GM06990 (cell line): ENCODE measurements around the gene COL18A1.

Experiments used
- DNase-seq: peaks from one replicate; pipeline ENCODE4 v3.0.0-alpha.2; 2011; ENCODE audit not compliant: insufficient read length; ENCODE audit errors: extremely low read depth
- H3K27me3 ChIP-seq: replicated peaks from 2 replicates; pipeline ENCODE4 v1.6.0; 2011; ENCODE audit warnings: low read length; ENCODE audit not compliant: control insufficient read depth, insufficient read depth
- H3K36me3 ChIP-seq: 2 replicates; pipeline ENCODE4 v1.5.1; 2011; ENCODE audit warnings: low read length; ENCODE audit not compliant: control insufficient read depth, insufficient read depth
- H3K4me3 ChIP-seq: replicated peaks from 2 replicates; pipeline ENCODE4 v1.5.1; 2011; ENCODE audit warnings: low read depth, mild to moderate bottlenecking, control low read depth, low read length
- TF ChIP-seq, protein P1 (sequence below): IDR thresholded peaks from 2 replicates; pipeline ENCODE4 v1.5.1; 2011; ENCODE audit warnings: low read length, control low read depth, mild to moderate bottlenecking, inconsistent platforms; ENCODE audit not compliant: insufficient read depth, poor library complexity, severe bottlenecking

The COL18A1 gene

DNA sequence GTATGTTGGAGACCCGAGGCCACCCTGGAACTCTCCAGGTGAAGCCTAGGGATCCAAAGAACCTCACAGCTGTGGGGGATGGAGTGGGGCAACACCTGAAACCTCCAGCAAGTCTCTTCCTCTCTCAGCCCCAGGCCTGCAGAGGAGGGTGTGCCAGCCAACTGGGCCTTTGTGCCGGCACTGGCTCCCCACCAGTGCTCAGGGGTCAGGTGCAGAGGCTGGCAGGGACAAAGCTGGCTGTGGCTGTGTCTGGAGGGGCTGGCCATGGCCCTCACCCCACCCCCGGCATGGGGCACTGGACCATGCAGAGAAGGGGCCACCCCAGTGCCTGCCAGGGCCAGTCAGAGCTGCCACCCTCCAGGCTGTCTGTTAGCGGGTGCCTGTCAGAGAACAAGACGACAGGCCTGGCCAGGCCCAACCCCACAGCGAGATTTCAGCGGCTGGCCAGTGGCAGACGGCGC lies 3.9 kb downstream of the COL18A1 start:
- DNase-seq = no peak
- TF ChIP-seq, protein P1, sequence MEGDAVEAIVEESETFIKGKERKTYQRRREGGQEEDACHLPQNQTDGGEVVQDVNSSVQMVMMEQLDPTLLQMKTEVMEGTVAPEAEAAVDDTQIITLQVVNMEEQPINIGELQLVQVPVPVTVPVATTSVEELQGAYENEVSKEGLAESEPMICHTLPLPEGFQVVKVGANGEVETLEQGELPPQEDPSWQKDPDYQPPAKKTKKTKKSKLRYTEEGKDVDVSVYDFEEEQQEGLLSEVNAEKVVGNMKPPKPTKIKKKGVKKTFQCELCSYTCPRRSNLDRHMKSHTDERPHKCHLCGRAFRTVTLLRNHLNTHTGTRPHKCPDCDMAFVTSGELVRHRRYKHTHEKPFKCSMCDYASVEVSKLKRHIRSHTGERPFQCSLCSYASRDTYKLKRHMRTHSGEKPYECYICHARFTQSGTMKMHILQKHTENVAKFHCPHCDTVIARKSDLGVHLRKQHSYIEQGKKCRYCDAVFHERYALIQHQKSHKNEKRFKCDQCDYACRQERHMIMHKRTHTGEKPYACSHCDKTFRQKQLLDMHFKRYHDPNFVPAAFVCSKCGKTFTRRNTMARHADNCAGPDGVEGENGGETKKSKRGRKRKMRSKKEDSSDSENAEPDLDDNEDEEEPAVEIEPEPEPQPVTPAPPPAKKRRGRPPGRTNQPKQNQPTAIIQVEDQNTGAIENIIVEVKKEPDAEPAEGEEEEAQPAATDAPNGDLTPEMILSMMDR = no peak
- no peak overlapping the region for H3K4me3 ChIP-seq
- peaks cover under 1% of the 10 kb centered on the region; the same call in 1 of the 2 replicates for H3K27me3 ChIP-seq
- H3K36me3 ChIP-seq = no peaks in the 10 kb centered on the region

DNA sequence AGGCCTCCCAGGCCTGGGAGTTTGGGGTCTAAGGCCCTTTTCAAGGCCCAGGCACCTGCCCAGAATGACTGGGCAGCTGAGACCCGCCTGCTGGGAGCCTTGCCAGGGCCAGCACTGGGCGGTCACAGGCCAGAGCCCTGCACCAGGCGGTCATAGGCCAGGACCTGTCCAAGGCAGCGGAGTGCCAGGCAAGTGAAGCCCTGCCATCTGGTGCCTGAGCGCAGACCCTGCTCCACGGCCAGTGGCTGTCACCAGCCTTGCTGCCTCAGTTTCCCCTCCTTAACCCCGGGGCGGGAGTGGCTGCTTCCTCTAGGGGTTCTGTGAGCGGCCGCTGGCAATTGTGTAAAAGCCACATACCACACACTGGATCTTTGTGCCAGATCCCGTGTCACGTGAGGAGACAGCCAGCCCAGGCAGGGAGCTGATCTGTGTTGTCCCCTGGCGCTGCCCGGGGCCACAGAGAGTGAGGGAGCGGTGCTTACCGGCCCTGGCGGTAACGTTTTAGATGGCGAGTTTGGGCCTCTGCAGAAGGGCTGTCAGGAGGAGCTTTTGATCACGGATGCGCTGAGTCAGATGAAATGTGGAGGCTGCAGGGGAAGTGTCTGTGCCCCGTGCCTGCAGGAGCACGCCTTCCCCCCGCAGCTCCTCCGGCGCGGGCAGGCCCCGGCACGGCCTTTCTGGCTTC lies 4.6 kb downstream of the COL18A1 start:
- H3K4me3 ChIP-seq = no peak overlapping the region
- no peaks in the 10 kb centered on the region for H3K36me3 ChIP-seq
- TF ChIP-seq, protein P1 = no peak
- no peak for DNase-seq
- no peaks in the 10 kb centered on the region; the same call in 1 of the 2 replicates for H3K27me3 ChIP-seq

DNA sequence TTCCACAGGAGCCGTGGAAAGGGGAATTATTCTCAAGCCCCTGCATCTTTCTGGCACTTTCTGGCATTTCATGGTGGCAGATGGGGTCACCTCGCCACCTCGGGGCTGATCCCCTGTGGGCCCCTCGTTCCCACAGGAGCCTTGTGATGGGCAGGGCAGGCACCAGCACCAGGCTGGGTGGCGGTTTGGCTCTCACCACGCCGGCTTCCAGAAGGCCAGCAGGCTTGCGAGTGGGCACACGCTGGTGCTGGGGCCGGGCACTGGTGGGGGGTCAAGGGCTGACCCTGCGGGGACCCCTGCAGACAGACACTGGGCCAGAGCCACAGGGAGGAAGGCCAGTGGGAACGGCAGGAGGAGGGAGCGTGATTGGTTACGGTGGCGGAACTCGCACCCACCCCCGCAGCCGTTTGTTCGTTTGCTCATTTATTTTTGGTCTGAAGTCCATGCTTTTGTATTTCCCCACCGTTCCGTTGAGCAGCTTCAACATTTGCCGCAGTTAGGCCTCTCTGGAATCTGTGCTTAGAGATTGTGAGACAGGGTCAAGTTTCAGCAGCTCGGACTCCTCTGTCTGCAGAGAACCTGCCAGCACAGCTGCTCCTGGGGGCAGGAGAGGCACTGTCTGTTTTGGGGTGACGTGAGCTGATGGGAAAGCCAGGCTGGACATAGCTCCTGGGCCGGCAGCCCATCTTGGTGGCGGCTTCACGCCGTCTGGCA lies 5.3 kb downstream of the COL18A1 start:
- no peaks in the 10 kb centered on the region; the same call in 1 of the 2 replicates for H3K27me3 ChIP-seq
- H3K4me3 ChIP-seq = no peak overlapping the region
- H3K36me3 ChIP-seq = no peaks in the 10 kb centered on the region
- TF ChIP-seq, protein P1 = no peak
- no peak for DNase-seq

DNA sequence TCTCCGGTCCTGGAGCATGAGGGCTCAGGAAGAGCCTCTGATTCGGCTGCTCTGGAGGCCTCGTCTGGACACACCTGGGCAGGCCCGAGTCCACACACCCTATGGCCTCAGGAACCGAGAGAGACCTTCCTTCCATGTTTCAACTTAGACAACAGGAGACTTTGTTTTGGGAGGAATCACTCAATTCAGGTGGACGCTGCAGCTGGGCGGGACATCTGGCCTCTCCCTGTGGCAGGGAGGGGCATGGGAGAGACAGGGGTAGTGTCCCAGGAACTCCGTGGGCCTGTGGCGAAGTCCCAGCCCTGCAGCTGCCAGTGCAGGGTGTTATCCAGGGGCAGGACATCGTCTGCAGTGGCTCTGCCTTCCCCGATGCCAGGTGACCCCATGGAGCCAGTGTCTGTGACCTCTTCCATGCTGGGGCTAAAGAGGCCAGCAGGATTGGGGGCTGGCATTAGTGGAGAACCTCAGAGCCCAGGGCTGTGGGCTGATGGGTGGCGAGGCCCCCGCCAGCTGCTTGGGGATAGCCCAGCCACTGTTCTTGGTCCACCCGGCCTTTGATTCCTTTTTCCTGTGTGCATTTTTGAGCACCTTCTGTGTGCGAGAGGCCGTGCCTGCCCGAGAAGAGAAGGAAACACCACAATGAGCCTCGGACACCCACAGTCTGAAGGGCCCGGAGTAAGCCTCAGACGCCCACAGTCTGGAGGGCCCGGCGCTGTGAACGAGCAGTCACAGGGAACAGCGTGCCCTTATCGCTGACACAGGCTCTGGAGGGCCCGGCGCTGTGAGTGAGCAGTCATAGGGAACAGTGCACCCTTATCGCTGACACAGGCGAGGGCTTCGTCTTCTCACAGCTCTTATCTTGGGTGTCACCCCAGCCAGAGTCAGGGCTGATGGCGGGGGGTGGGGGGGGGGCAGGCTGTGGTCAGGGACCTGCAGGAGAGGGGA lies 6.2 kb downstream of the COL18A1 start:
- H3K4me3 ChIP-seq = no peak overlapping the region
- no peaks in the 10 kb centered on the region; the same call in 1 of the 2 replicates for H3K27me3 ChIP-seq
- H3K36me3 ChIP-seq = no peaks in the 10 kb centered on the region
- TF ChIP-seq, protein P1 = no peak
- DNase-seq = no peak

DNA sequence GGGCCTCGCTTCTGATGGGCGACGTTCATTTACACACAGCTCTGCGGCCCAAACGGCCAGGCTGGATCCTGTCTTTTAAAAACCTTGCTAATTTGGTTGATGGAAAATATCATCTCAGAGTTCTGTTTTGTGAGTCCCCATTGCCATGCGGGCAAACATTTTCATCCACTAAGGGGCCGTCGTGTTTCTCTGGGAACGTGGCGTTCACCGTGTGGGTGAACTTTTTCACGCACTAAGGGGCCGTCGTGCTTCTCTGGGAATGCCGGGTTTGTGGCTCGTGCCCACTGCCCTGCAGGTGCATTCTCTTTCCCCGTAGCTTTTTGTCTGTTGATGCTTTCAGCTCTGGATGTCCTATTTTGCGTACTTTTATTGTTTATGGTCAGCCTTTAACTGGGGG lies 6.8 kb downstream of the COL18A1 start:
- no peak overlapping the region for H3K4me3 ChIP-seq
- DNase-seq = no peak
- TF ChIP-seq, protein P1 = no peak
- H3K27me3 ChIP-seq = no peaks in the 10 kb centered on the region; the same call in 1 of the 2 replicates
- H3K36me3 ChIP-seq = no peaks in the 10 kb centered on the region
